ENCODE data around the gene H2BK1.

- TF ChIP-seq CTCF (IDR thresholded peaks at IDR 0.05): no peak
- TF ChIP-seq POLR2AphosphoS5 (IDR thresholded peaks at IDR 0.05): no peak
- no peak for TF ChIP-seq POLR2A (IDR thresholded peaks at IDR 0.05)
- no peak for TF ChIP-seq EP300 (IDR thresholded peaks at IDR 0.05)
Measured at GRCh38 chr7:151225948-151226510, 15.7 kb upstream of the H2BK1 start.

Measured in sigmoid colon (tissue), 4 donors.